Endothelial cell of umbilical vein (primary cell): ENCODE measurements around the gene EFTUD2. TPM values are rescaled to one million over a fixed set of nuclear protein-coding genes. Genes with fewer than 3 reads are reported as not detected.

Source experiments
- BruUV-seq: library from RNA; stranded (reverse); fragments of 400-500 nt; replicated peaks from 2 replicates; lab custom pipeline; 2021; lab: Mats Ljungman, UMichigan
- CTCF ChIA-PET: fragments of 300-600, 350-600 bp; sonication (Branson Sonifier 250); formaldehyde crosslinking; loops from one replicate; lab custom pipeline; 2021; ENCODE audit warnings: antibody characterized with exemption, inconsistent platforms; lab: Charles Lee
- POLR2A ChIA-PET: fragments of 300-600, 350-600 bp; sonication (Branson Sonifier 250); formaldehyde crosslinking; loops from one replicate; lab custom pipeline; 2021; ENCODE audit warnings: antibody characterized with exemption, inconsistent platforms; lab: Charles Lee
- DNase-seq: peaks from one replicate; pipeline ENCODE4 v3.0.0-alpha.2; 2011; ENCODE audit warnings: low read depth, low spot score
- FAIRE-seq: peaks from 2 replicates; lab custom pipeline; 2011; peaks lifted over from hg19 to GRCh38; lab: Jason Lieb, UNC
- H2AFZ ChIP-seq: 2 replicates; pipeline ENCODE4 v1.6.0; 2012; ENCODE audit warnings: low read depth, low read length, control low read depth, inconsistent platforms
- H3K27ac ChIP-seq: 2 replicates; pipeline ENCODE4 v1.5.1; 2011; ENCODE audit warnings: low read depth, mild to moderate bottlenecking, control low read depth, low read length, moderate library complexity; ENCODE audit not compliant: insufficient read depth
- H3K27me3 ChIP-seq, 2 experiments: 2 replicates each; pipeline versions ENCODE4 v1.6.0 to v1.6.1; 2011; ENCODE audit warnings: low read length in 2 of 2, mixed read lengths in 1 of 2; ENCODE audit not compliant: control insufficient read depth in 2 of 2, insufficient read depth in 2 of 2
- H3K36me3 ChIP-seq, 2 experiments: 2 replicates in 1 of 2; 3 replicates in 1 of 2; pipeline ENCODE4 v1.5.1; 2011; ENCODE audit warnings: low read length in 2 of 2, mild to moderate bottlenecking in 1 of 2, moderate library complexity in 1 of 2; ENCODE audit not compliant: control insufficient read depth in 2 of 2, insufficient read depth in 2 of 2; ENCODE audit errors: extremely low read depth in 1 of 2
- H3K4me1 ChIP-seq: 3 replicates; pipeline ENCODE4 v1.5.1; 2011; ENCODE audit warnings: mild to moderate bottlenecking, low read length; ENCODE audit not compliant: control insufficient read depth, insufficient read depth; ENCODE audit errors: extremely low read depth
- H3K4me2 ChIP-seq: 2 replicates; pipeline ENCODE4 v1.6.1; 2011; ENCODE audit warnings: low read length, control low read depth, mixed read lengths; ENCODE audit not compliant: insufficient read depth
- H3K4me3 ChIP-seq, 3 experiments: fragments of 200-600 bp in 1 of 3; sonication (generic), shearing (Covaris generic) in 1 of 3; replicated peaks in 1 of 3; 2 replicates each; pipeline ENCODE4 v1.5.1; 2011 to 2016; ENCODE audit warnings: control low read depth in 3 of 3, low read length in 3 of 3, mild to moderate bottlenecking in 2 of 3, inconsistent platforms in 1 of 3, low read depth in 1 of 3, moderate library complexity in 1 of 3; ENCODE audit not compliant: insufficient read depth in 1 of 3
- H3K79me2 ChIP-seq: 2 replicates; pipeline ENCODE4 v1.6.0; 2012; ENCODE audit warnings: low read length, inconsistent platforms; ENCODE audit not compliant: control insufficient read depth, insufficient read depth
- H3K9ac ChIP-seq: replicated peaks from 2 replicates; pipeline ENCODE3; 2011; ENCODE audit warnings: low read length, control low read depth; ENCODE audit not compliant: insufficient read depth; ENCODE audit errors: extremely low read depth
- H3K9me1 ChIP-seq: replicated peaks from 3 replicates; pipeline ENCODE4 v1.6.0; 2011; ENCODE audit warnings: mild to moderate bottlenecking, low read length; ENCODE audit not compliant: control insufficient read depth, insufficient read depth; ENCODE audit errors: extremely low read depth
- H3K9me3 ChIP-seq: replicated peaks from 2 replicates; pipeline ENCODE4 v1.5.1; 2012; ENCODE audit warnings: low read length, inconsistent platforms; ENCODE audit not compliant: control insufficient read depth, insufficient read depth
- H4K20me1 ChIP-seq: replicated peaks from 2 replicates; pipeline ENCODE3; 2011; ENCODE audit warnings: mild to moderate bottlenecking, low read length; ENCODE audit not compliant: control insufficient read depth, insufficient read depth; ENCODE audit errors: extremely low read depth
- EZH2 ChIP-seq: IDR thresholded peaks from 2 replicates; pipeline ENCODE4 v1.6.1; 2012; ENCODE audit warnings: borderline replicate concordance, low read depth, mild to moderate bottlenecking, moderate library complexity, low read length, inconsistent platforms; ENCODE audit not compliant: severe bottlenecking
- FOS ChIP-seq: IDR thresholded peaks from 2 replicates; pipeline ENCODE4 v1.6.1; 2011; ENCODE audit warnings: mild to moderate bottlenecking, low read length, moderate library complexity, borderline replicate concordance; ENCODE audit not compliant: insufficient read depth
- GATA2 ChIP-seq: IDR thresholded peaks from 2 replicates; pipeline ENCODE4 v1.7.0; 2011; ENCODE audit warnings: low read depth, mild to moderate bottlenecking, moderate library complexity, mixed read lengths, low read length; ENCODE audit not compliant: insufficient read length, insufficient read depth
- JUN ChIP-seq: IDR thresholded peaks from 2 replicates; pipeline ENCODE4 v1.6.1; 2011; ENCODE audit warnings: borderline replicate concordance, low read depth; ENCODE audit not compliant: insufficient read length, insufficient read depth
- MYC ChIP-seq: IDR thresholded peaks from one replicate; pipeline ENCODE4 v1.6.1; 2011; ENCODE audit warnings: mild to moderate bottlenecking, low read depth, low read length
- POLR2A ChIP-seq: IDR thresholded peaks from 2 replicates; pipeline ENCODE4 v1.6.1; 2012; ENCODE audit warnings: low read depth, mild to moderate bottlenecking, control low read depth, low read length
- POLR2AphosphoS5 ChIP-seq: IDR thresholded peaks from 2 replicates; pipeline ENCODE4 v1.6.1; 2012; ENCODE audit warnings: low read depth, mild to moderate bottlenecking, control low read depth, low read length, moderate library complexity; ENCODE audit not compliant: insufficient read depth
- dilution Hi-C: fragments of 300-500 bp; cut with MboI; formaldehyde crosslinking; loops from one replicate; pipeline ENCODE4 v1.15.0; 2019; ENCODE audit warnings: low sequenced_read_pairs; ENCODE audit not compliant: extremely low pct_ligation_motif_present
- intact Hi-C: fragments of 100-400 bp; cut with micrococcal nuclease; formaldehyde crosslinking; loops from one replicate; pipeline ENCODE4 v1.10.0; 2022
- polyA plus RNA-seq, 4 experiments: library from polyadenylated mRNA; depleted of rRNA in 3 of 4; stranded (reverse) in 3 of 4; unstranded in 1 of 4; fragments of >200 nt; gene quantifications; 2 replicates each; pipeline versions ENCODE4 v1.2.1 to v1.2.3, GENCODE V29; 2011 to 2012; ENCODE audit warnings: missing spikeins in 1 of 4
- total RNA-seq: library from RNA; stranded (reverse); gene quantifications from 2 replicates; pipeline ENCODE4 v1.2.3, GENCODE V29; 2021
- TF ChIP-seq, protein P1 (sequence below), 2 donors: IDR thresholded peaks; 1 replicate in 1 of 2; 2 replicates in 1 of 2; pipeline ENCODE4 v1.5.1; 2011; ENCODE audit warnings: low read length in 2 of 2, mild to moderate bottlenecking in 2 of 2, moderate library complexity in 2 of 2, control low read depth in 1 of 2, inconsistent platforms in 1 of 2, low read depth in 1 of 2; ENCODE audit not compliant: insufficient read depth in 1 of 2; ENCODE audit errors: extremely low read depth in 1 of 2
- TF ChIP-seq, protein P2 (sequence below): IDR thresholded peaks from 2 replicates; pipeline ENCODE4 v1.6.1; 2011; ENCODE audit not compliant: insufficient read depth, insufficient read length

The EFTUD2 gene
- total and polyA plus RNA-seq, 2 donors (not counting 3 experiments of a cell fraction or from before 2014, with no cell fraction given), result 125 to 170 TPM

DNA sequence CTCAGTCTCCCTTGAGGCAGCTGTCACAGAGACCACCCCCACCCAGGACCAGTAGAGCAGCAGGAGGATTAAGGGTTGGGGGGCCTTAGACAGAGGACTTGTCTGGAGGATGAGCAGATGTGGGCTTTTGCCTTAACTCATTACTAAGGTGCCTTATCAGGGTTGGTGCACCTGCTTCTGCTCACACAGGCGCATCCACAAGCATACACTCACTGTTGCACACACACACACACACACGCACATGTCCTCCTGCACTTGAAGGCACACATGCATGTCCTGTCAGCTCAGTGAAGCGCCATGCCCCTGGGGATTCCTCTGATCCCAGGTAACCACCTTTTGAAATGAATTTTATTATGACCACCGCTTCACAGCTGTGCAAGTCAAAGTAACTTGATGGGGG lies 14.9 kb upstream of the EFTUD2 start:
- dilution Hi-C loops, result no loop called here
- TF ChIP-seq POLR2A (no peak), EZH2 (no peak), FOS (no peak), MYC (no peak), POLR2AphosphoS5 (no peak), GATA2 (no peak), JUN (no peak)
- TF ChIP-seq, protein P1, sequence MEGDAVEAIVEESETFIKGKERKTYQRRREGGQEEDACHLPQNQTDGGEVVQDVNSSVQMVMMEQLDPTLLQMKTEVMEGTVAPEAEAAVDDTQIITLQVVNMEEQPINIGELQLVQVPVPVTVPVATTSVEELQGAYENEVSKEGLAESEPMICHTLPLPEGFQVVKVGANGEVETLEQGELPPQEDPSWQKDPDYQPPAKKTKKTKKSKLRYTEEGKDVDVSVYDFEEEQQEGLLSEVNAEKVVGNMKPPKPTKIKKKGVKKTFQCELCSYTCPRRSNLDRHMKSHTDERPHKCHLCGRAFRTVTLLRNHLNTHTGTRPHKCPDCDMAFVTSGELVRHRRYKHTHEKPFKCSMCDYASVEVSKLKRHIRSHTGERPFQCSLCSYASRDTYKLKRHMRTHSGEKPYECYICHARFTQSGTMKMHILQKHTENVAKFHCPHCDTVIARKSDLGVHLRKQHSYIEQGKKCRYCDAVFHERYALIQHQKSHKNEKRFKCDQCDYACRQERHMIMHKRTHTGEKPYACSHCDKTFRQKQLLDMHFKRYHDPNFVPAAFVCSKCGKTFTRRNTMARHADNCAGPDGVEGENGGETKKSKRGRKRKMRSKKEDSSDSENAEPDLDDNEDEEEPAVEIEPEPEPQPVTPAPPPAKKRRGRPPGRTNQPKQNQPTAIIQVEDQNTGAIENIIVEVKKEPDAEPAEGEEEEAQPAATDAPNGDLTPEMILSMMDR (IDR thresholded peaks at IDR 0.05; ENCODE audit: extremely low read depth in 1 of 2, insufficient read depth in 1 of 2, low read depth in 1 of 2, low read length in 2 of 2), result no peak
- TF ChIP-seq, protein P2, sequence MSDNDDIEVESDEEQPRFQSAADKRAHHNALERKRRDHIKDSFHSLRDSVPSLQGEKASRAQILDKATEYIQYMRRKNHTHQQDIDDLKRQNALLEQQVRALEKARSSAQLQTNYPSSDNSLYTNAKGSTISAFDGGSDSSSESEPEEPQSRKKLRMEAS, result no peak
- no peaks in the 10 kb centered on the region for H4K20me1 ChIP-seq
- H3K4me3 ChIP-seq, result no peak overlapping the region
- H3K27ac ChIP-seq, result no peak overlapping the region
- no peaks in the 10 kb centered on the region for H3K9me3 ChIP-seq
- peaks cover 12% of the 10 kb centered on the region for H3K4me1 ChIP-seq
- H3K36me3 ChIP-seq, result no peaks in the 10 kb centered on the region
- DNase-seq (no peak), FAIRE-seq (no peak)
- ChIA-PET CTCF (interaction anchor here (1.8 to 9.4 kb wide), 3 partner anchors 14 to 221 kb away, joined by 7 to 94 read pairs (median 28); partner anchors contain the start of genes ACBD4 and EFTUD2), POLR2A (no interaction called here)
- no peak overlapping the region for H2AFZ ChIP-seq
- no peaks in the 10 kb centered on the region for H3K27me3 ChIP-seq
- intact Hi-C loops, result no loop called here
- H3K9ac ChIP-seq, result no peak overlapping the region
- BruUV-seq, result no TSS peak
- no peaks in the 10 kb centered on the region for H3K79me2 ChIP-seq
- H3K9me1 ChIP-seq, result no peaks in the 10 kb centered on the region
- no peak overlapping the region for H3K4me2 ChIP-seq
